Osteocyte (in vitro differentiated cells): ENCODE data around the gene TMPRSS11D. TPM values are rescaled to one million over a fixed set of nuclear protein-coding genes. Genes with fewer than 3 reads are reported as not detected.

Experiments used
- DNase-seq: peaks from one replicate; pipeline ENCODE4 v3.0.0; 2021; ENCODE audit warnings: mixed read lengths; ENCODE audit not compliant: unreplicated experiment; ENCODE audit errors: extremely low spot score
- H3K27ac Mint-ChIP-seq: one replicate; pipeline ENCODE4 v1.8.0; 2021; ENCODE audit warnings: mild to moderate bottlenecking, mixed read lengths; ENCODE audit not compliant: unreplicated experiment
- H3K27me3 Mint-ChIP-seq: one replicate; pipeline ENCODE4 v1.8.0; 2021; ENCODE audit warnings: mixed read lengths; ENCODE audit not compliant: unreplicated experiment
- H3K36me3 Mint-ChIP-seq: one replicate; pipeline ENCODE4 v1.8.0; 2021; ENCODE audit warnings: mixed read lengths; ENCODE audit not compliant: unreplicated experiment
- H3K4me1 Mint-ChIP-seq: one replicate; pipeline ENCODE4 v1.8.0; 2021; ENCODE audit warnings: mixed read lengths; ENCODE audit not compliant: unreplicated experiment
- H3K4me3 Mint-ChIP-seq: one replicate; pipeline ENCODE4 v1.8.0; 2021; ENCODE audit warnings: mild to moderate bottlenecking, moderate library complexity, mixed read lengths; ENCODE audit not compliant: unreplicated experiment
- H3K9me3 Mint-ChIP-seq: one replicate; pipeline ENCODE4 v1.8.0; 2021; ENCODE audit warnings: mixed read lengths; ENCODE audit not compliant: unreplicated experiment
- CTCF ChIP-seq: fragments of 200-600 bp; sonication (generic); IDR thresholded peaks from 2 replicates; pipeline ENCODE4 v1.5.0; 2021; ENCODE audit warnings: antibody characterized with exemption, mild to moderate bottlenecking, moderate library complexity
- total RNA-seq: library from RNA; stranded (reverse); gene quantifications from 2 replicates; pipeline ENCODE4 v1.2.1, GENCODE V29; 2021

The TMPRSS11D gene
- total RNA-seq, 1 donor from 2014 or later = not detected

- Mint-ChIP-seq H3K27ac (no peak overlapping the region), H3K36me3 (no peaks in the 10 kb centered on the region), H3K4me3 (no peak overlapping the region), H3K27me3 (peaks cover 5% of the 10 kb centered on the region), H3K9me3 (no peaks in the 10 kb centered on the region), H3K4me1 (no peaks in the 10 kb centered on the region)
- DNase-seq = no peak
- no peak for TF ChIP-seq CTCF
These were observed 43.4 kb upstream of the TMPRSS11D start for GRCh38 chr4:67927251-67927650.

GRCh38 chr4:67926485-67926884, 42.7 kb upstream of the TMPRSS11D start:
- Mint-ChIP-seq H3K27ac (no peak overlapping the region), H3K4me3 (no peak overlapping the region), H3K27me3 (peaks cover 5% of the 10 kb centered on the region), H3K4me1 (no peaks in the 10 kb centered on the region), H3K9me3 (no peaks in the 10 kb centered on the region), H3K36me3 (no peaks in the 10 kb centered on the region)
- DNase-seq = no peak
- TF ChIP-seq CTCF = no peak

GRCh38 chr4:67922697-67923096, 38.9 kb upstream of the TMPRSS11D start:
- Mint-ChIP-seq H3K4me3 (no peak overlapping the region), H3K36me3 (no peaks in the 10 kb centered on the region)
- DNase-seq = no peak

GRCh38 chr4:67918428-67918827, 34.6 kb upstream of the TMPRSS11D start:
- no peaks in the 10 kb centered on the region for H3K9me3 Mint-ChIP-seq
- no peaks in the 10 kb centered on the region for H3K4me1 Mint-ChIP-seq
- no peak for TF ChIP-seq CTCF
- no peak for DNase-seq
- peaks cover 18% of the 10 kb centered on the region for H3K27me3 Mint-ChIP-seq
- H3K36me3 Mint-ChIP-seq = no peaks in the 10 kb centered on the region
- H3K4me3 Mint-ChIP-seq = no peak overlapping the region
- H3K27ac Mint-ChIP-seq = no peak overlapping the region

More at GRCh38 chr4:67922697-67923096, 38.9 kb upstream of the TMPRSS11D start:
- Mint-ChIP-seq H3K9me3 (no peaks in the 10 kb centered on the region), H3K4me1 (no peaks in the 10 kb centered on the region), H3K27me3 (peaks cover 12% of the 10 kb centered on the region), H3K27ac (no peak overlapping the region)
- no peak for TF ChIP-seq CTCF

- H3K27me3 Mint-ChIP-seq = peaks cover 42% of the 10 kb centered on the region
- H3K9me3 Mint-ChIP-seq = no peaks in the 10 kb centered on the region
- H3K36me3 Mint-ChIP-seq = no peaks in the 10 kb centered on the region
- no peak for TF ChIP-seq CTCF
- no peaks in the 10 kb centered on the region for H3K4me1 Mint-ChIP-seq
- DNase-seq = no peak
- no peak overlapping the region for H3K27ac Mint-ChIP-seq
- H3K4me3 Mint-ChIP-seq = no peak overlapping the region
These were observed 31.7 kb upstream of the TMPRSS11D start for GRCh38 chr4:67915400-67915966.
